Skeletal muscle satellite cell (primary cell): ENCODE measurements around the gene PAN3.

ENCODE experiments used
- H3K27me3 ChIP-seq: 2 replicates; pipeline ENCODE4 v1.7.0; 2013; ENCODE audit warnings: low read length; ENCODE audit not compliant: control insufficient read depth, insufficient read depth
- H3K36me3 ChIP-seq: 2 replicates; pipeline ENCODE4 v1.7.0; 2013; ENCODE audit warnings: mild to moderate bottlenecking, control low read depth, low read length; ENCODE audit not compliant: insufficient read depth
- H3K4me1 ChIP-seq: 2 replicates; pipeline ENCODE4 v1.7.0; 2013; ENCODE audit warnings: low read length; ENCODE audit not compliant: control insufficient read depth, insufficient read depth
- H3K4me2 ChIP-seq: 2 replicates; pipeline ENCODE4 v1.7.0; 2013; ENCODE audit warnings: mild to moderate bottlenecking, low read length
- H3K4me3 ChIP-seq: 2 replicates; pipeline ENCODE4 v1.7.0; 2013; ENCODE audit warnings: low read length
- H3K9ac ChIP-seq: 2 replicates; pipeline ENCODE4 v1.7.0; 2013; ENCODE audit warnings: mild to moderate bottlenecking, low read depth, low read length, moderate library complexity
- H3K9me3 ChIP-seq: replicated peaks from 2 replicates; pipeline ENCODE4 v1.7.0; 2013; ENCODE audit warnings: mild to moderate bottlenecking, control low read depth, low read length

Gene PAN3

GRCh38 chr13:28110414-28110813 is 27.9 kb upstream of the PAN3 start:
- no peaks in the 10 kb centered on the region for H3K9me3 ChIP-seq
- H3K9ac ChIP-seq, result no peak overlapping the region
- H3K4me3 ChIP-seq, result no peak overlapping the region
- peaks cover 13% of the 10 kb centered on the region for H3K27me3 ChIP-seq
- H3K36me3 ChIP-seq, result no peaks in the 10 kb centered on the region
- H3K4me1 ChIP-seq, result no peaks in the 10 kb centered on the region
- H3K4me2 ChIP-seq, result no peak overlapping the region

DNA sequence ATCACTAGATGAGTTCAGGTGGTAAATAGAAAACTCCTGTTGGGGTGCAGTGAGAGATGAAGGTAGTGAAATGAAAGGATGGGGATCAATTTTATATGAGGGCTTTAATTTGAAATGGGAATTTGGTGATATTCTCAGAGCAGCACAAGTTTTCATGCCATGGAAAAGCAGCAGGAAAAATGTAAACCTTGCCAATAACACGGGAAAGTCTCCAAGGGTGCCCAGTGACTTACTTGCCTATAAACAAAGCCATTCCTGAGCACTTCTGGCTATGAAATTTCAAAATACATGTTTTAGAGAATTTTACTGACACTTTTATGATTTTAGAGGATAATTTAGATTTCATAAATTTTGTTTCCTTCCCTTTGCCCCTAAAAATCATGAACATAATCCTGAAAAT is 21.6 kb upstream of the PAN3 start:
- H3K9ac ChIP-seq, result no peak overlapping the region
- no peak overlapping the region for H3K4me2 ChIP-seq
- no peak overlapping the region for H3K4me3 ChIP-seq
- H3K27me3 ChIP-seq, result peaks cover 10% of the 10 kb centered on the region
- no peaks in the 10 kb centered on the region for H3K36me3 ChIP-seq
- H3K4me1 ChIP-seq, result no peaks in the 10 kb centered on the region
- no peaks in the 10 kb centered on the region for H3K9me3 ChIP-seq

DNA sequence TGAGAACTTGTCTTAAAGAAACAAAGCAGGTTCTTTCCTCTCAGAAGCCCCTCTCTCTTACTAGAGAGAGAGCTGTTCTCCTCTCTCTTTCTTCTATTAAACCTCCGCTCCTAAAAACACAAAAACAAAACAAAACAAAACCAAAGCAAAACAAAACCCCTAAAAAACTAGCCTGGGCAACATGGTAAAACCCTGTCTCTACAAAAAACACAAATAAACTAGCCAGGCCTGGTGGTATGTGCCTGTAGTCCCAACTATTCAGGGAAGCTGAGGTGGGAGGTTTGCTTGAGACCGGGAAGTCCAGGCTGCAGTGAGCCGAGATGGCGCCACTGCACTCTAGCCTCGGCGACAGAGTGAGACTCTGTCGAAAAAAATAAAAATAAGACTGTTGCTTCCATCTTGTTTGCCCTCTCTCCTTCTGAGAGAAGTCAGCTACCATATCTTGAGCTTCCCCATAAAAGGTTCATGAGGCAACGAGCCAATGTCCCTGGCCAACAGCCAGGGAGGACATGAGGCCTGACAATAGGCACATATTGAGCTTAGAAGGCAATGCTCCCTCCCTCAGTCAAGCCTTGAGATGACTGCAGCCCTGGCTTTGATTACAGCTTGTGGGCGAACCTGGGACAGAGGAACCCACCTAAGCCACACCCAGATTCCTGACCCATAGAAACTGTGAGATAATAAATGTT is 20.5 kb upstream of the PAN3 start:
- no peak overlapping the region for H3K4me2 ChIP-seq
- no peaks in the 10 kb centered on the region for H3K9me3 ChIP-seq

GRCh38 chr13:28120317-28120716 is 18.0 kb upstream of the PAN3 start:
- H3K9ac ChIP-seq, result no peak overlapping the region
- no peaks in the 10 kb centered on the region for H3K4me1 ChIP-seq
- H3K36me3 ChIP-seq, result no peaks in the 10 kb centered on the region
- no peak overlapping the region for H3K4me3 ChIP-seq
- H3K4me2 ChIP-seq, result no peak overlapping the region
- H3K9me3 ChIP-seq, result no peaks in the 10 kb centered on the region
- H3K27me3 ChIP-seq, result peaks cover 10% of the 10 kb centered on the region

More for the DNA sequence above, 20.5 kb upstream of the PAN3 start:
- Histone ChIP-seq H3K4me3 (no peak overlapping the region), H3K9ac (no peak overlapping the region), H3K36me3 (no peaks in the 10 kb centered on the region), H3K4me1 (no peaks in the 10 kb centered on the region), H3K27me3 (peaks cover 10% of the 10 kb centered on the region)

- Histone ChIP-seq H3K4me2 (no peak overlapping the region), H3K36me3 (no peaks in the 10 kb centered on the region), H3K27me3 (peaks cover 9% of the 10 kb centered on the region), H3K9me3 (no peaks in the 10 kb centered on the region), H3K9ac (no peak overlapping the region), H3K4me3 (no peak overlapping the region), H3K4me1 (no peaks in the 10 kb centered on the region)
Observed at GRCh38 chr13:28121224-28121623, 17.1 kb upstream of the PAN3 start.

GRCh38 chr13:28128030-28128429 is 10.3 kb upstream of the PAN3 start:
- H3K9me3 ChIP-seq, result no peaks in the 10 kb centered on the region
- H3K36me3 ChIP-seq, result no peaks in the 10 kb centered on the region
- no peaks in the 10 kb centered on the region for H3K4me1 ChIP-seq
- no peak overlapping the region for H3K4me3 ChIP-seq
- H3K4me2 ChIP-seq, result no peak overlapping the region
- peaks cover 8% of the 10 kb centered on the region for H3K27me3 ChIP-seq
- H3K9ac ChIP-seq, result no peak overlapping the region

DNA sequence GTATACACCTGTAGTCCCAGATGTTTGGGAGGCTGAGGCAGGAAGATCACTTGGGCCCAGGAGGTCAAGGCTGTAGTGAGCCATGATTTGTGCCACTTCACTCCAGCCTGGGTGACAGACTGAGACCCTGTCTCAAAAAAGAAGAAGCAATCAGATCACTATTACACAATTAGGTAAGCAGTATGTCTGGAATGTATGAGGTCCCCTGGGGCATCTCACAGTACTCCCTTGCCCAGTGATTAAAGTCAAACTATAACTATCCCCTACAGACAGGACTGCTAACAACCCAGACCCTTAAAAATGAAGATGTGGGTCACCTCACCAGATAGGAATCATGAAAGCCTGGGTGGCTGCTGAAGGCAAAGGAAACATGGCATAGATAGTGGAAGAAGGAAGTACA is 9.4 kb upstream of the PAN3 start:
- H3K4me1 ChIP-seq, result no peaks in the 10 kb centered on the region
- H3K4me3 ChIP-seq, result no peak overlapping the region
- H3K9ac ChIP-seq, result no peak overlapping the region
- H3K9me3 ChIP-seq, result no peaks in the 10 kb centered on the region
- H3K27me3 ChIP-seq, result peaks cover 8% of the 10 kb centered on the region
- H3K4me2 ChIP-seq, result no peak overlapping the region
- no peaks in the 10 kb centered on the region for H3K36me3 ChIP-seq

DNA sequence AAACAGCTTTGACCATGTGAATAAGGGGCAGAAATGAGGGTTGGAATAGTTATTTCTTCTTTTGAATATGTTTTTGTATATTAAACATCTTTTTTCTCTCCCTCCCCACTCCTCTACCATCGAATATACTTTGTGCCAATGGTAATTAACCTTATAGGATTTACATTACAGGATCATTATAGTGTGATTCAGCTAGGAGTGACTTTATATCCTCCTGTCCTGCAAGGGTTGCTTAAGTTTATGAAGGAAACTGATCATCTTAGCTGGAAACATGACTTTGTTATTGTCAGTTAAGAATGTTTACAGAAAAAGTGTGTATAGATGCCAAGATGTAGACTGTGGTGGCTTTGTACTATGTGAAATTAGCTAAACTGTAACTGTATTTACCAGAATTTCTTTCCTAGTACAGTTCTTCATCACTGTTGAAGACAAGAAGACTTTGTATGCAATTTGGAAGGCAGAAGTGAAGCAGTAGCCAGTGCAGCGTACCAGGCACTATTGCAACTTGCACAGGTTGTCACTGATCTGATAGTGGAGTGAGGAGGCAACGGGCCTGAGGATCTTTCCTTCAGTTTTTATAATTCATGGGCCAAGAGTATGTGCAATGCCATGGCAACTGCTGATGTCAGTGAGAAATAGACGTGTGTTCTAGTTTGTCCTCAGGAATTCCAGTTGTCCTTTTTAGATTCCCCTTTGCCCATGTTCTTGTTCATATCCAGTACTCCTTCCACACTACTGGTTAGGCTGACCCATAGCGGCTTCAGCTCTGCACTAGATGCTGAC is 8.2 kb upstream of the PAN3 start:
- Histone ChIP-seq H3K4me2 (no peak overlapping the region), H3K9me3 (no peaks in the 10 kb centered on the region), H3K4me1 (no peaks in the 10 kb centered on the region), H3K4me3 (no peak overlapping the region), H3K27me3 (peaks cover 8% of the 10 kb centered on the region), H3K9ac (no peak overlapping the region), H3K36me3 (no peaks in the 10 kb centered on the region)

GRCh38 chr13:28131646-28132045 is 6.7 kb upstream of the PAN3 start:
- no peak overlapping the region for H3K4me2 ChIP-seq
- no peak overlapping the region for H3K4me3 ChIP-seq
- H3K27me3 ChIP-seq, result peaks cover 8% of the 10 kb centered on the region
- no peaks in the 10 kb centered on the region for H3K4me1 ChIP-seq
- H3K9ac ChIP-seq, result no peak overlapping the region
- H3K9me3 ChIP-seq, result no peaks in the 10 kb centered on the region
- H3K36me3 ChIP-seq, result no peaks in the 10 kb centered on the region

- Histone ChIP-seq H3K4me1 (peaks cover 14% of the 10 kb centered on the region), H3K36me3 (no peaks in the 10 kb centered on the region), H3K4me2 (peak overlapping the region; percentile 85), H3K9me3 (no peaks in the 10 kb centered on the region), H3K27me3 (no peaks in the 10 kb centered on the region), H3K9ac (peak overlapping the region; percentile 95), H3K4me3 (peak overlapping the region; percentile 75)
Observed at GRCh38 chr13:28136916-28137315, 1.4 kb upstream of the PAN3 start.

DNA sequence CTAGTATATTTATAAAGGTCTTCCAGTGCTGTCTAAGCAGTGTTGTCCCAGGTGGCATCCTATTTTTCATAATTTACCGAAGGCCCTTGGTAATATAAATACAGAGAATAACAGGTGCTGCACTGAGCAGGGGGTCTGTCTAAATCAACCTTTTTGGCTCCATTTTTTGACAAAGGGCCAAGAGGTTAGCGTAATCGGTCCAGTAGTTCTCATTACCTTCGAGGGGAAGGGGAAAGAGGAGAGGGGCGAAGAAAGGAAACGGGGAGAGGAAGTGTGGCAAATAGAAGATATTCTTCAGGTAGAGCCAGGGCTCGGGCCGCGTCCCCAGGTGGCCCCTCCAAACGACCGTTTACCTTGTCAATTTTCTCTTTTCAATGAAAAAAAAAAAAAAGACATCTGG is 749 bp upstream of the PAN3 start:
- Histone ChIP-seq H3K9ac (peak overlapping the region; percentile 95), H3K27me3 (no peaks in the 10 kb centered on the region), H3K4me3 (peak overlapping the region; percentile 75), H3K4me2 (peak overlapping the region; percentile 85), H3K9me3 (no peaks in the 10 kb centered on the region), H3K4me1 (peaks cover 14% of the 10 kb centered on the region), H3K36me3 (no peaks in the 10 kb centered on the region)
